ENCODE results near the gene SKOR1. TPM values are rescaled to one million over a fixed set of nuclear protein-coding genes. Genes with fewer than 3 reads are reported as not detected.

Gene SKOR1
- total RNA-seq, 1 donor from 2014 or later: under 0.01 TPM

DNA sequence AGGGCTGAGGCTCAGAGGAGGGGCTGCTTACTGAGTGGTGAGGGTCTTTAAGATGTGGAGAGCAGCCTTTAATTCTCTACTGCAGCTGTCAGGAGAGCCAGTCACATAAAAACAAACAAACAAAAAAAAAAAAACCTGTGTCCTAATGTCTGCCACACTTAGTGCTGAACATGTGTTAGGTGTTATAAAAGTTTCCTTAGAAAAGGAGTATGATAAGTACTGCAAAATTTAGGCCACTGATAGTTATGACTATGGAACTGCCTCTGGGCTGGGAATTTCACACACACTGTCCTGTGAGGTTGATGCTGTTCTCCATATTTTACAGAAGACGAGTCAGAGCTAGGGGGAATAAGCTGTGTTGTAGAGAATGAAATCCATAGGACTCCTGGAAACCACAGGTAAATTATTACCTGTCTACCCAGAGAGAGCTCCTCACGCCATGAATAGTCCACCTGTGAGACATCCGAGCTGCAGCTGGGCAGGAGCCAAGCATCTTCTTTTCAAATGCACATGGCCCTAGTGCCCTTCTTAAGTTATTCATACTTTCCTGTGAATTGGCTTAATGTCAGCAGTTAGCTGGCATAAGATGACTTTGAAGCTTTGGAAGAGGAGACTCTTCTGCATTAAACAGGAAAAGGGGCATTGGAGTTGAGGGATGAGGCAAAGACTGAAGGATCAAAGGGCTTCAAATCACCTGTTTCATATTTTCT lies 34.5 kb upstream of the SKOR1 start:
- no peaks in the 10 kb centered on the region for H3K27me3 ChIP-seq (ENCODE audit: control insufficient read depth, insufficient read depth, low read length)
- no peak overlapping the region for H3K4me3 ChIP-seq (ENCODE audit: low read depth, low read length)
- H3K36me3 ChIP-seq (ENCODE audit: control insufficient read depth, insufficient read depth, low read length): no peaks in the 10 kb centered on the region
- FAIRE-seq (peak; percentile 28), DNase-seq (ENCODE audit: low read depth) (no peak)
- no peak for TF ChIP-seq CTCF (IDR thresholded peaks at IDR 0.05; ENCODE audit: insufficient read depth, low read length, severe bottlenecking)

DNA sequence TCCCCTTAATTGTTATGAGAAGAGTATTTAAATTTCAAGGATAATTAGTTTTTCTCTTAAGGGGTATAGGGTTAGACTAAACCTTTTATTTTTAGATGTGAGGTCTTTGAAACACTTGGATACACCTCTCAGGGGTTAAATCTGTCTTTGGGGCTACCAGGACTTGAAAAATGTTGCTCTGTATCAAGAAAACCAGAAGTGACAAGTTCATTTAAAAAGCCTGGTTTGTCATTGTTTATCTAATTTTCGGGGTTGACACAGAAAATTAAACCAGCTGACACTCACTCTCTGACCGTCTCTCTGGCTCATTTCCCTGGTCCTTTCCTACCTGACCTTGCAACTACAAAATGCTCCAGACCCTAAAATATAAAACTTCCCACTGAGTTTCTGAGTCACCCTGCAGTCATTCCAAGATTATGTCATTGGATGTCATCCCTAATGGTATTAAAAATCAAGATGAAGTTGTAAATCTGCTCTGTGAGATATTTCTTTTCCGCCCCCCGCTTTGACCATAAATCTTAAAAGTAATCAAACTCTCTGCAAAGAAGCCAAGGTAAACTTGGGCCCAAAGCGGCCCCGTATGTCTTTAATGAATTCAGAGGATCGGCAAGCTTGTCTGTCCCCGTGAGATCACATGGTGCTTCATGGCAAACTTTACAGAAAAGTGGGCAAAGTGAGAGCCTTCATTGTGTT lies 32.9 kb upstream of the SKOR1 start:
- FAIRE-seq (no peak), DNase-seq (ENCODE audit: low read depth) (peak; percentile 8)
- H3K4me3 ChIP-seq (ENCODE audit: low read depth, low read length): no peak overlapping the region
- H3K36me3 ChIP-seq (ENCODE audit: control insufficient read depth, insufficient read depth, low read length): no peaks in the 10 kb centered on the region
- TF ChIP-seq CTCF (IDR thresholded peaks at IDR 0.05; ENCODE audit: insufficient read depth, low read length, severe bottlenecking): no peak
- H3K27me3 ChIP-seq (ENCODE audit: control insufficient read depth, insufficient read depth, low read length): no peaks in the 10 kb centered on the region

DNA sequence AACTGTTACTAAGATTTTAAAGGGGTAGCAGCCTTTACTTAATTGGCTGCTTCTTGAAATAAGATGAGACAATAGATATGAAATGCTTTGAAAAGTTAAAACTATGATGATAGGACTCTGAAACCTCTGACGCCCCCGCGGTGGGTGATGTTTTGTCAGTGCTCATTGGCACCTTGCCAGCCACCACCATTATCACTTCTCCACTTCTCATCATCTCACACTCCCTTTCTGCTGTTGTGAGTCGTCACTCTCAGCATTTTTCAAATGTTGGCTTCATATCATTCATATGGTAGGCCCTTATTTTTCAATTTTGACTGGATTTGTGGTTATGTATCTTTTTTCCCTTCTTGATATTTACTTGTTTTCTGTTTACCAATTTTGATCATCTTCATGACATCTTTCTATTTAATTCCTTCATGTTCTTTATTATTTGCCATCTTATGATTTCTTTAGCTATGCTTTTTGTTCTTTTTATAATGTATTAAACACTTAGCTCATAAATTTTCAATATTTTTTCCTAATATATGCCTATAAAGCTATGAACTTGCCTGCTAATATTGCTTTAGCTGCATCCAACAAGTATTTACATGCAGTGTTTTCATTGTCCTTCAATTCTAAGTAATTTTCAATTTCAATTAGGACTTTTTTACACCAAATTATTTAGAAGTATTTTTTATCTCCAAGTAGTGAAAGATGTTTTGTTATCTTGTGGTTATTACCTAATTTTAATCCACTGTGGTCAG lies 30.3 kb upstream of the SKOR1 start:
- no peak for TF ChIP-seq CTCF (IDR thresholded peaks at IDR 0.05; ENCODE audit: insufficient read depth, low read length, severe bottlenecking)
- Histone ChIP-seq H3K36me3 (ENCODE audit: control insufficient read depth, insufficient read depth, low read length) (no peaks in the 10 kb centered on the region), H3K4me3 (ENCODE audit: low read depth, low read length) (no peak overlapping the region), H3K27me3 (ENCODE audit: control insufficient read depth, insufficient read depth, low read length) (no peaks in the 10 kb centered on the region)
- FAIRE-seq (no peak), DNase-seq (ENCODE audit: low read depth) (no peak)

DNA sequence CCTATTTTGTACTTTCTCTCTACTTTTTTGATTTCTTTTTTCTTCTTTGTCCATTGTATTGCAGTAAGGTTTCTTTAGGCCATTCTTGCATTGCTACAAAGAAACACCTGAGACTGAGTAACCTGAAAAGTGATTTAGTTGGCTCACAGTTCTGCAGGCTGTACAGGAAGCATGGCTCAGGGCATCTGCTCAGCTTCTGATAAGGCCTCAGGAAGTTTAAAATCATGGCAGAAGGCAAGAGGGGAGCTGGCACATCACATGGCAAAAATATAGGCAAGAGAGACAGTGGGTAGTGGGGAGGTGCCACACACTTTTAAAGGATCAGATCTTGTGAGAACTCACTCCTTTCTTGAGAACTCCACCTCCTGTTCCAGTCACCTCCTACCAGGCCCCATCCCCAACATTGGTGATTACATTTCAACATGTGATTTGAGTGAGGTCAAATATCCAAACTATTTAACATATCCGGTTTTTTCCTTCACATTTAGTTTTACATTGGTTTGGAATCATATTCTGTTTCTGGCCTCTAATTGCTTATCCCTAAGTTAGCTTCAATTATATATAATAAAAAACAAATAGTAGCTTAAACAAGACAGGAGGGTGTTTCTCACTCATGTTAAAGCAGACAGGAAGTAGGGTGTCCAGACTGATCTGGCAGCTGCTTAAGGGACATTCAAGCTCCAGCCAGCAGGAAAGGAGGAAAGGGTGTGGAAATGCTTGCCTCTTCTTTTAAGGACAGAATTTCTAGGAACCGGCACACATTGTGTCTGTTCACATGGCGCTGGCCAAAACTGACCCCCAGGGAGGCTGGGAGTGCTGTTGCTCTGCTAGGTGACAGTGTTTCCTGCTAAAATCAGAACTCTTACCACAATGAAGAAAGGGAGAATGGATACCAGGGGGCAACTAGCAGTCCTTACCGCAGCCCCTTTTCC lies 28.8 kb upstream of the SKOR1 start:
- no peak for DNase-seq (ENCODE audit: low read depth)
- no peak for TF ChIP-seq CTCF (IDR thresholded peaks at IDR 0.05; ENCODE audit: insufficient read depth, low read length, severe bottlenecking)
- FAIRE-seq: no peak
- Histone ChIP-seq H3K4me3 (ENCODE audit: low read depth, low read length) (no peak overlapping the region), H3K36me3 (ENCODE audit: control insufficient read depth, insufficient read depth, low read length) (no peaks in the 10 kb centered on the region), H3K27me3 (ENCODE audit: control insufficient read depth, insufficient read depth, low read length) (no peaks in the 10 kb centered on the region)

DNA sequence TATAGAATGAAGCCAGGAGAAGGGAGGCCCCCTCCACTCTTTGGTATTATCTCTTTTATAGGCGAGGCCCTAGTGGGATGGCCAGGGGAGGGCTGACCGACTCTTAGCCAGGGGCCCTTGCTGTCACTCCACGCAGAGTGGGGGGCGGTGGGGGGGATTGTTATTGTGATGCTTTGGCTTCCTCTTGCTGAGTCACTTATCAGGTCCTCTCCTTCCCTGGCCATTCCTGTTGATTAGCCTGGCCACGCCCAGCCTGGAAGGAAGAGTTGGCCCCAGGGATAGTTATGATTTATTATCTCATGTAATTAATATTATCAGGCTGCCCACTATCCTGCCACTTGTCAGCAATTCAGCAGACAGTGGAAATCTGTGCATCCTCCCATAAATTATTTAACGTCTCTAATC lies 25.5 kb upstream of the SKOR1 start:
- DNase-seq (ENCODE audit: low read depth) (no peak), FAIRE-seq (no peak)
- no peak for TF ChIP-seq CTCF (IDR thresholded peaks at IDR 0.05; ENCODE audit: insufficient read depth, low read length, severe bottlenecking)
- Histone ChIP-seq H3K36me3 (ENCODE audit: control insufficient read depth, insufficient read depth, low read length) (no peaks in the 10 kb centered on the region), H3K4me3 (ENCODE audit: low read depth, low read length) (no peak overlapping the region), H3K27me3 (ENCODE audit: control insufficient read depth, insufficient read depth, low read length) (no peaks in the 10 kb centered on the region)
